ENCODE data around the gene IL16.
A peak's percentile ranks its signal among the peaks of the same experiment; 100 is the strongest.
"Not testable (repeated sequence)": the region's sequence is repeated elsewhere in the genome, so short reads cannot be mapped to it uniquely, and the experiment has no call there.

IL16 gene

DNA sequence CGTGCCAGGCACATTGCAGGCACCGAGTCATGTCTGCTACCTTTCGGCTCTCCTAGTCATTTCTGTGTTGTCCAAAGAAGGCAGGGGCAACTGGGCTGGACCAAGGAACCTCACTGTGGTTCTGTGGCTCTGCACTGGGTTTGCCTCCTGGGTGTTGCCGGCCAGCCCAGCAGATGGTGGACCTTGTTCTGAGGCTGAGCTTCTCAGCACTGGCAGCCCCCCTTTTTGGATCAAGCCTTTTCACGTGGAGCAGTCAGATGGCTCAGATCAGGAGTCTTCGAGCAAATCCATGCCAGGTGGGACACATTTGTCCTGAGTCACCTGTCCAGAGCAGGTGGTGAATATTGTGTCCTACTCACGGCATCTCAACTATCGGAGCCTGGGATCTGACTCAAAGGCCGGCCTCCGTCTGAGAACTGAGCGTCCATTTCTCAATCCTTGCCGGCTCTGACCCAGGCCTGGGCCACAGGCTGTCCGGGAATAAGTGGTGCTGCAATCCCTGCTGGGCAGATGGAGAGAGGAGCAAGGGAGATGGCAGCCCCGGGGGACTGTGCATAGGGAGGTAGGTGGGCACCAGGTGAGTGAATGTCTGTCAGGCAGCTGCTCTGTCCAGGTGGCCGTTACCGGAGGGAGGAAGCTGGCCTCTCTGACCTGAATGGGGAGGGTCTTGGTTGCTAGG is at the start of gene IL16:
TSS of gene IL16 (plus strand) at position 304 of the 679 bp plus-strand sequence. CDS start 28,521 bp downstream, outside the sequence.
- no peak for DNase-seq (ENCODE audit: low spot score)

GRCh38 chr15:81151389-81151788 is 45.3 kb upstream of the IL16 start:
- DNase-seq (ENCODE audit: low spot score): no peak

GRCh38 chr15:81152339-81152738 is 44.3 kb upstream of the IL16 start:
- DNase-seq (ENCODE audit: low spot score): no peak

- DNase-seq (ENCODE audit: low spot score): no peak
These were observed 43.9 kb upstream of the IL16 start for GRCh38 chr15:81152799-81153198.

GRCh38 chr15:81155375-81156218 is 41.1 kb upstream of the IL16 start:
- DNase-seq (ENCODE audit: low spot score): peak; percentile 66

DNA sequence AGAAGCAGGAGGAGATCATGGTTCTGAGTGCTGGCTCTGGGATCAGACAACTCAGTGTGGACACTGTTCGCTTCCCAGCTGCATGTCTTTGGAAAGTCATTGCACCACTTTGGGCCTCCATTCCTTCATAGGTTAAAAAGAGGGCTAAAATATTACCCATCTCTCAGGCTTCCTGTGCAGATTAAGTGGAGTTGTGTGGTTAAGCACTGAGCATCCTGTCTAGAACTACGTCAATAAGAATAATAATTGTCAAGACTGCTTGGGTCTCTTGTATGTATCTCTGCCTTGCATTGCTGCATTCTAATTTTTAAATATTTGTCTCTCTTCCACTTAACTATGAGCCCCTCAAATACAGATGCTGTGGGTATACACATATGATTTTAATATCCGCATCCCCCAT is 40.4 kb upstream of the IL16 start:
- no peak for DNase-seq (ENCODE audit: low spot score)

GRCh38 chr15:81157195-81157938 is 39.3 kb upstream of the IL16 start:
- no peak for DNase-seq (ENCODE audit: low spot score)

GRCh38 chr15:81157939-81158223 is 38.8 kb upstream of the IL16 start:
- no peak for DNase-seq (ENCODE audit: low spot score)

DNA sequence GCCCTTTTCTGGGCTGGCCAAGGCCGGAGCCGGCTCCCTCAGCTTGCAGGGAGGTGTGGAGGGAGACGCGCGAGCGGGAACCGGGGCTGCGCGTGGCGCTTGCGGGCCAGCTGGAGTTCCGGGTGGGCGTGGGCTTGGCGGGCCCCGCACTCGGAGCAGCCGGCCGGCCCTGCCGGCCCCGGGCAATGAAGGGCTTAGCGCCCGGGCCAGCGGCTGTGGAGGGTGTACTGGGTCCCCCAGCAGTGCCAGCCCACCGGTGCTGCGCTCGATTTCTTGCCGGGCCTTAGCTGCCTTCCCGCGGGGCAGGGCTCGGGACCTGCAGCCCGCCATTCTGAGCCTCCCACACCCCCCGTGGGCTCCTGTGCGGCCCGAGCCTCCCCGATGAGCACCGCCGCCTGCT is 38.1 kb upstream of the IL16 start:
- DNase-seq (ENCODE audit: low spot score): not testable (repeated sequence)

GRCh38 chr15:81160312-81161159 is 36.1 kb upstream of the IL16 start:
- peak; percentile 24 for DNase-seq (ENCODE audit: low spot score)

DNA sequence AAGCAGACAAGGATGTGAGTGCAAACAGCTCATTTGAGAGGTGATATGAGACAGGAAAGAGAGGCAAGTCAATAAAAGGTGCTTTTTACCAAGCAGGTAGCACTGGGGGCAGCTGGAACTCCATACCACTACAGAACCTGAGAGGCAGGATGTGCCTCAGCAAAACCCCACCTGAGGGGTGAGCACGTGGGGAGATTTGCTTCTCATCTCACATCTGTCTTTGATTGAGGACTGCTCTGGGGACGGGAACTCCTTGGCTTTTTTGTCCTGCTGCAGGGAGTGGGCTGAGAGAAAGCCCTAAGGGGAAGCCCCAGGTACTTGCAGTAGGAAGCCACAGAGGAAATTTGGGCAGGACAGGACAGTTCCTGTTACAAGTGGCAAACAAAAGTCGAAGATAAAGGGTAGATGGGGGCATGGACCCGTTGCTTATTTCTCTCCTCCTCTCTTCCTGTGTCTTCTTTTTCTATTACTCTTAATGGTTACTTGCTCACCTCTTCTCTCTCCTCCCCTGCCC is 35.5 kb upstream of the IL16 start:
- DNase-seq (ENCODE audit: low spot score): no peak

DNA sequence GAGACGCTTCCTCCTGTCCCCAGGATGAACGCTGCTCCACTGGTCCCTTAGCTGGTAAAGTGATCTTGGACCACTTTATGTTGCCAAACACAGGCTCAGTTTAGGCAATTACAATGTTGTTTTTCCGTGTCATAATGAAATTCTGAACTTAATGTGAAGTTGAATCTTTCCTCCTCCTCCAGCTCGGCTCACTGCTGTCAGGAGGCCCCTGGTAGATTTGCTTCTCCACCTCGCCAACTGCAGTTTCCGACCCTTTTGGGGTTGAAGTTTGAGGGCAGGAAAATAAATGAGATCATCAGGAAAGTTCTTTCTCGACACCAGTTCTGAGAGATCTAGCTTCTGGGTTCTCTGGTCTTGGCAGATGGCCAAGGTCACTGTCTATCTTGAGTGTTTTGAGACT is 34.8 kb upstream of the IL16 start:
- DNase-seq (ENCODE audit: low spot score): no peak

GRCh38 chr15:81163961-81164800 is 32.5 kb upstream of the IL16 start:
- no peak for DNase-seq (ENCODE audit: low spot score)

DNA sequence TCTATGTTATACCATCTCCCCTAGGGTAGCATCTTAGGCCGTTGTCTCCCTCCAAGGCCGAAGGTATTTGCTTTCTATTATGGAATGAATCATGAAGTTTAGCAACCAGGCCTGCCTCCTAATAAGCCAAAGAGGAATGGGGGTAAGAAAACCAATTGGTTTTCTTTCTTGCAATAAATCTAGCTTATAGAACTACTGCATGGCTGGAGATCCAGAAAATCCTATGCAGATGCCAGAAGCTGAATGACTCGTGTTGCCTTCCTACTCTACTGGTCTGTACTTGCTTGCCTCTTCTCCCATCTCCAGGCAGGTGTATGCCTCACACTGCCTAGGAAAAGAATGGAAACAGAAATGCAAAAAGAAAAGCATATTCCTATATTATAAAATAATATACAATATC is 31.1 kb upstream of the IL16 start:
- DNase-seq (ENCODE audit: low spot score): no peak

DNA sequence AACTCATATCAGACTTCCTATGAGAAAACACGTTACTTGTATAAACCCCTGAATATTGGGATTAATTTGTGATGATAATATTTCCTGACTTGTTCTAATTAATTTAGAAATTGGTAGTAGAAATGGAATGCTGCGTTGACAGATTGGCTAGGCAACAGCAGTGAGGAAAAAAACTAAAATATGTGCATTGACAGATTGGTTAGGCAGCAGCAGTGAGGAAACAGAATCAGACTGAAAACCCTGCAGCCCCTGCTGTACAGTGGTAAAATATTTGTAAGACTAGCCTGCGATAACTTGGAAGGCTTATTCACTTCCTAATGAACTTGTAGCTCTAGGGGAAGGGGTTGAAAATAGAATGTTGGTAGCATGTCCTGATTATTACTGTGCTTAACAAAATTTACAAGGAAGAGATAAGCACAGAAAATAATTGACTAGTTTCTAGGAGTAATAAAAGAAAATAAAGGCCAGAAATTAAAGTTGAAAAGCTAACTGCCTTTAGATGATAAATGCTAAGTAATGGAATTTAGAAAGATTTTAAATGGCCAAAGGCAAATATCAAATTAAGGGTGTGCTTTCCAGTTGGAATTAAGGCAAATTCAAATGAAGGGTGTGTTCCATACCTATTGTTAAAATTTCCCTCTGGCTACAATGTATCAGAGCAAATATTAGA is 29.9 kb upstream of the IL16 start:
- DNase-seq (ENCODE audit: low spot score): no peak

- no peak for DNase-seq (ENCODE audit: low spot score)
These were observed 28.6 kb upstream of the IL16 start for GRCh38 chr15:81168131-81168526.

DNA sequence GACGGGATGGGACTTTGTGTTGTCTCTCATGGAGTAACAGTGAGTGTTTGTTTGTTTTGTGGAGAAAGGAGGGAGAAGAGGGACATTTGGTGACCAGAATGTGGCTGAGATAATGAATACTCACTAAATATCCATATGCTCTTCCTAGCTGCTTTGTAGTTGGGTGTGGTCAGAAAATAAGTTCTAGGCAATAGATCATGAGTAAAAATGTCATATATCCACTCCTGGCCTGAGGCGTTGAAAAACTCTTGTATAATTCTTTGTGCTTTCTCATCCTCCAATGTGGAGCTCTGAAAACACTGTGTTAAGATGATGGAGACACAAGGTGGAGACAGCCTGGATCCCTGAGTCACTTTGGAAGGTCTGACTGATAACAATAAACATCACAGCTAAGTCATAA is 28.0 kb upstream of the IL16 start:
- no peak for DNase-seq (ENCODE audit: low spot score)

DNA sequence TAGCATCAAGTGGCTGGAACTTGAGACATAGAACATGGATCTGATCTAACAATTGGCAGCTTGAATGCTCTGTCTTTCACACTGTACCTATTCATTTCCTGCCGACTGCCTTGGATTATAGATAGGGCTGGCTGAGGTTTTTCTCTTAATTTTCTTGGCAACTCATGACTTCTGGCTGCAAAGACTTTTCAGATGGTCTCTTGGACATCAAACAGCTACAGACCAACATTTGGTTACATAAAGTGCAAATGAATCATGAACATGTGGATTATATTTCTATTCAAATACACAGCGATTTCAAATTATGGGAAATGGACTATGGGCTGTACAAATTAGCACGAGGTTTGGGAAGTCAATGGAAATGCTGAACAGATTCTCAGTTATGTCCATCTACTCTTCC is 26.2 kb upstream of the IL16 start:
- DNase-seq (ENCODE audit: low spot score): no peak

DNA sequence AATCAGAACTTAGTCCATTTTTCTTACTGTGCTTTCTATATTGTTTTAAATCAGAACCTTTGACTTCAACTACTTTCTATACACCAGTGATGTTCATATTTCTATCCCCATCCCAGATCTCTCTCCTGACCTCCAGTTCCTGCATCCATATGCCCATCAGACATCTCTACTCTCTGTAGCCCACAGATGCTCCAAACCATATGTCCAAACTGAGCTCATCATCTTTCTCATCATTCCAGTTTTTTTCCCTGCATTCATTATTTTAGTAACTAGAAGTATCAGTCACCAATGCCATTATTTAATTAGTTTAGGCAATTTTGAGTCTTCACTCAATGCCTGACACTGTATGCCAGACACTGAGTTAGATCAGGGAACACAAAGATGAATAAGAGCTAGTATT is 25.4 kb upstream of the IL16 start:
- DNase-seq (ENCODE audit: low spot score): no peak

DNA sequence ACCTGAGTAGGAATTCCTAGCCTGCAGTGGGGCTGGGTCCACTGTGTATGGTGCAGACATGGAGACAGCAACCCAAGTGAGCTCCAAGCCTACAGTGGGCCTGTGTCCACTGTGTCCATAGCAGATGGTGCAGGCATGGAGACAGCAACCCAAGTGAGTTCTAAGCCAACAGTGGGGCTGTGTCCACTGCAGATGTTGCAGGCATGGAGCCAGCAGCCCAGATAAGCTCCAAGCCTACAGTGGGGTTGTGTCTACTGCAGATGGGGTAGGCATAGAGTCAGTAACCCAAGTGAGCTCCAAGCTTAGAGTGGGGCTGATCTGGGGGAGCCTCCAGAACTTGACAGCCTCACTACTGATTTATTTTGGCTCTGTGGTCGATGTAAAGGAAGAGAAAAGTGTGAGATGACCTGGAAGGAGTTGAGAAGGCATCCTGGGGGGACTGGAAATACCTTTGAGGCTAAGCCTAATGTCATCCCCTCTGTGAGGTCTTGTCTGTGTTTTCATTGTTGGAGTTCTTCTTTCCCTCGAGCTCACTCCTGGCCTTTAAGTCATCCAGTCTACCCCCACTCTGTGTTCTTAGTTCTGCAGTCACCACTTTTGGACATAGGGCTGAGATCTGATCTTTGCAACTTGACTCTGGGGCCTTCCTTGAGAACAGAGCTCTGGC is 22.4 kb upstream of the IL16 start:
- DNase-seq (ENCODE audit: low spot score): no peak
